Activated T-cell treated with anti-CD3 and anti-CD28 coated beads for 4 hours (primary cell): ENCODE results near the gene SPOPL.
"Not testable (repeated sequence)": the region's sequence is repeated elsewhere in the genome, so short reads cannot be mapped to it uniquely, and the experiment has no call there.

Experiments
- DNase-seq: peaks from one replicate; pipeline ENCODE4 v3.0.0-alpha.2; 2020

The SPOPL gene

DNA sequence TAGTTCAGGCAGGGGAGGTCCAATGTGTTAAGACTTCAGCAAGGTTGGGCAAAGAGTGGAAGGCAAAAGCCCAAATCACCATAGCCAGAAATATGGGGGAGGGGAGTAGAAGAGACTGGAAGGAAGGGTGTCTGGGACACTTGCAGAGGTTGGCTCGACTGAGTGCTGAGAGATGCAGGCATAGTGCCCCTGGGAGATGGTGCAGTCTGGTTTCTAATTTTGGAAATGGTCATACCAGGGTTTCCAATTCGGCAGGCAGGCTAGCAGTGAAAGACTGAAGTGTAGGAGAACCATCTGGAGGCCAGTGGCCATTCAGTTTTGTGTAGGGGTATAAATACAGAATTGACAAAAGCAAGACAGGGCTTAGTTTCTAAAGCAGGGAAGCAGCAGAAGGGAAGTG, 6.2 kb upstream of the SPOPL start:
- no peak for DNase-seq

DNA sequence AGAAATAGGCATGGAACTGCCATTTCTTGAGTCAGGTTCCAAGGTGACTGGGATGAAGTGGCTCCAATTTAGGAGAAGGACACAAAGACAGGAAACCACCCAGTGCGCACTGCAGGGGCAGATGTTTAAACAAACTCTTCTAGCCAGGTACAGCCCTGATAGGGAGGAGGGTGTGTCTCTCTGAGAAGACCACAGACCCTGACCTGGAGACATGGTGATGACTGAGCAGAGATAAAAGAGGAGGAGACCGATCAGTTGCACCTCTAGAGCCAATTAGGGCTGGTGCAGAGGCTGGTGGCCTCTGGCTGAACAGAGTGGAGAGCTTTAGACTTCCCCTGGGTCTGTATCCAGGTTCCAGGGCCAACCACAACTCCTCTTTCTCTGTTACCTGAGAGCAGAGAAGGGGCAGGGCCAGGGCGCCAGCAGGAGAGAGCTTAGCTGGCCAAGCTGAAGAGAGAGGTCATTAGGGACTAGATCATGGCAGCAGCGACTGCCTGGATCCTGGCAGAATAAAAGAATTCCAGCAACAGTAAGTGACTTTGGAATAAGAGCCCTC, 5.4 kb upstream of the SPOPL start:
- DNase-seq, result no peak

DNA sequence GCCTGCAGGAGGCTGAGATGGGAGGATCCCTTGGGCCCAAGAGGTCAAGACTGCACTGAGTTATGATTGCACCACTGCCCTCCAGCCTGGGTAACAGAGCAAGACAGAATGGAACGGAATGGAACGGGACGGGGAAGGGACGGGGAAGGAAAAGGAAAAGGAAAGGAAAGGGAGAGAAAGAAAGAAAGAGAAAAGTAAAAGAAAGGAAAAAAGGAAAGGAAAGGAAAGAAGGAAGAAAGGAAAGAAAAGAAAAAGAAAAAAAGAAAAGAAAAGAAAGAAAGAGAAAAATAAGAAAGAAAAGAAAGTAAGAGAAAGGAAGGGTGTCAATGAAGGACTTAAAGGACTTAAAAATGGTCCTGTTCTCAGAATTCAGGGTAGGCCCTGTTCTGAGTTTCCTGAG, 4.3 kb upstream of the SPOPL start:
- no peak for DNase-seq

DNA sequence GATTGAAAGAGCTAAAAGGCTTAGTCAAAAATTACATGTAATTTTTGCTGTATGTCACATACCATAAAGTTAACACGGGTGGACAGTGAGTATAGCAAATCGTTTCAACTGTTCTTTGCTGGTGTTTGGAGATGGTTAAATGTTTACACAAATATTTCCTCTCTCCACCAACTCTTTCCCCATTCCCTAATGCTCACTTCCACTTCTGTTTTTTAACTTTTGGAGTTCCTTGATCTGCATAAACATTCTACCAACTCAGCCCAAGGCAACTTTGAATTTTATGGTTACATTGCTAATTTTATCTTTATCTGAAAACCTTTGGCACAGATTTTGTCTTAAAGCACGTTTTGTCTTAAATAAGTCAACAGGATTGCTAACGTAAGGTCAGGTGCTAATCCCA, 1.9 kb upstream of the SPOPL start:
- DNase-seq, result no peak

DNA sequence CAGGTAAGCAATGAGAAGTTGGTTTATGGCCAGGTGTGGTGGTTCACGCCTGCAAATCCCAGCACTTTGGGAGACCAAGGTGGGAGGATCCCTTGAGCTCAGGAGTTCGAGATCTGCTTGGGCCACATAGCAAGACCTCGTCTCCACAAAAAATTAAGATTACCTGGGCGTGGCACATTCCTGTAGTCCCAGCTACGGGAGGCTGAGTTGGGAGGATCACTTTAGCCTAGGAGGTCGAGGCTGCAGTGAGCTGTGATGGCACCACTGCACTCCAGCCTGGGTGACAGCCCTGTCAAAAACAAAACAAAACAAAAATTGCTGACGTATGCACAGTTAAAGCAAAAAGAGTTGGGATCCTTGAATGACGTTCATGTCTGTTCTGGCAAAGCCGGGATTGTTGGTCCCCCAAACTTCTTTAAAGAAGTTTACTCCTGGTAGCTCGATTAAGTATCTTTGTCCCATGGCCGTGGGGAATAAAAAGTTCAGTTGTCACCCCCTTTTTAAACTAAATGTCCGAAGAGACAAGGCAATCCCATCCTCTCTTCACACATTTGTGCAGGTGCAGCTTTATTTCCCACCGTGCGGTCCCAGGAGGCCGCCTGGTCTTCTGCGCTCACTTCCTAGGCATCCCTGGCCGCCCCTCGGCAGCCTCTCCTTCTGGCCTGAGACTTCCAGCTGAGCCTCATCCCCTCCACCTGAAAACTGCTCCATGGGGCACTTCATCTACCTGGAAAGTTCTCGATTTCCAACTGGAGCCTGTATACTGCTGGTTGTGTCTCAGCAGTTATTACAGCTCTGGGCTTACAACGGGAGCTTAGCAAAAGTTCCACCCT, 762 bp upstream of the SPOPL start:
- DNase-seq, result no peak

DNA sequence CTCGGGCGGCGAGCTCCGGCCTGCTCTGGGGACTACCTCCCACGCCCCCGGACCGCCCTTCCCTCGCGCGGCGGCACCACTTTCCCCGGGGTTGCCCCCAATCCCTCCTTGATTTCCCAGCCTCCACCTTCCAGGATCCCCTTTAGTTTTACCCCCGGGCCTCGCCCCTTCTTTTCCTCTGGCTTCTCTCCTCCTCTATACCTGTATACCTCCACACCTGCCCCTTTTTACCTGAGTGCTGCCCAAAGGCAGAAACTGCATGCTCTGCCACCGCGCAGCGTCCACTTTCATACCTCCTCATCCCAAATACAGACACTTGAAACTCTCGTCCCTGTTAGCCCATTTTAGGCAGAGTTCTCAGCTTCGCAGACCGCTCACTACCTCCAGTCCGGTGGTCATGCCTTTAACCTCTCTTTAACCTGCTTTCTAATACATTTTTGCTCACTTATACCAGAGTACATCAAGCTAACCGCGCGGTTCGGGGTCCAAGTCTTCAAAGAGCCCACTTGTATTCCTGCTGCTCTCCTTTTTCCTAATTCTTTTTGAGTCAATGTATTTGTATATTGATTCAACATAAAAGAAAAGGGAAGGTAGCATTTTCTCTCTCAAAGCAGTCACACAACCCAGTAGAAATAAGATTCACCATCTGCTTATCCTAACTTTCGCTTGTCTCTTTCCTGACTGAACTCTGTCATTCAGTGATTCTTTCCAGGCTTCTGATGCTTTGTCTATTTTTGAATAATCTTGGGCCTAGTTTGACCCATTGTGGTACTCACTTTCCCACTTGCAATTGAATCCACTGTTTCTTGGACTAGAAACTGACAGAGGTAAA, 901 bp downstream of the SPOPL start:
- DNase-seq, result no peak

DNA sequence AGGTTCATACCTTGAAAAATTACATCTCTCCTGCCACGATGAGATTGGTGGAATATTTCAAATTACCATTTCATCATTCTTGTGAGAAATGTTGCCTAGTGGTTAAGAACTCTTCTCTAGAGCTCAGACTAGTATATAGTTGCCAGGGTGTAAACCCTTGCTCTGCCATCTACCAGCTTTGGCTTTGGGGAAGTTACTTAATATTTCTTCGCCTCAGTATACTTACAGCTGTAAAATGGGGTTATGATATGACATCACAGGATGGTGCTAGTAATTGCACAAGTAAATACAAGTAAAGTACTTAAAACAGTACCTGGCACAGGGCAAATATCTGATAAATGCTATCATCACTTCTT, 1.5 kb downstream of the SPOPL start:
- DNase-seq, result no peak

DNA sequence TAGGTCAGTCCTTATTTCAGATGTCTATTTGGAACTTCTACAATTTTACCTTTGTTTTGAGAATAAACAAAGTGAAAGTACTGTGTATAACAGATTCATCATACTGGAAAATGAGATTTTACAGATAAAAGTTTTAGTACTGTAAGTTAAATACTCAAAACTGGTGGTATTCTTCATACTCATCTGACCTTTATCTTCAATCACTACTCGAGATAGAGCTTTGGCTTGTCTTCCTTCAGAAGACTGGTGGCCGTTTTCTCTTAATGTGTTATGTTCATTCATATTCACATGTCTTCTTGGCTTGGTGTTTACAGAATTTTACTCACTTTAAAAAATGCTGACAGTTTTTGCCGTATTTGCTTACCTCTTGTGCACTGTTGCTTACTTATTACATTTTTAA, 2.1 kb downstream of the SPOPL start:
- DNase-seq, result no peak

DNA sequence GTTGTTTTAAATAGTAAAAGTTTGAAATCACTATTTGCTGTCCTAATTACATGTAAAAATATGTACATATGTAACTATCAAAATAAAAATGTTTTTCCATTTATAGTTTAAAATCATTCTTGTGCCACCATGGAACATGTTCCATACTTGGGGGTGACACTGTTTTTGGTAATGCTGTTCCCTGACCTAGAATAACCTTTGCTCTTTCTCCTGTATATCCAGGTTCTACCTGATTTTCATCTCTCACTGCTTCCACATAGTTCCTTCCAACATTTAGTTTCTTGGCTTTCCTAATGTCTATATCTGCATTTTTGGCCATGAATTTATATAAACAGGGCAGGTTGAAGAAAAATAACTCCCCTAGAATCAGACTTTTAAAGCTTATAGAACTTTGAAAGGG, 2.5 kb downstream of the SPOPL start:
- no peak for DNase-seq

DNA sequence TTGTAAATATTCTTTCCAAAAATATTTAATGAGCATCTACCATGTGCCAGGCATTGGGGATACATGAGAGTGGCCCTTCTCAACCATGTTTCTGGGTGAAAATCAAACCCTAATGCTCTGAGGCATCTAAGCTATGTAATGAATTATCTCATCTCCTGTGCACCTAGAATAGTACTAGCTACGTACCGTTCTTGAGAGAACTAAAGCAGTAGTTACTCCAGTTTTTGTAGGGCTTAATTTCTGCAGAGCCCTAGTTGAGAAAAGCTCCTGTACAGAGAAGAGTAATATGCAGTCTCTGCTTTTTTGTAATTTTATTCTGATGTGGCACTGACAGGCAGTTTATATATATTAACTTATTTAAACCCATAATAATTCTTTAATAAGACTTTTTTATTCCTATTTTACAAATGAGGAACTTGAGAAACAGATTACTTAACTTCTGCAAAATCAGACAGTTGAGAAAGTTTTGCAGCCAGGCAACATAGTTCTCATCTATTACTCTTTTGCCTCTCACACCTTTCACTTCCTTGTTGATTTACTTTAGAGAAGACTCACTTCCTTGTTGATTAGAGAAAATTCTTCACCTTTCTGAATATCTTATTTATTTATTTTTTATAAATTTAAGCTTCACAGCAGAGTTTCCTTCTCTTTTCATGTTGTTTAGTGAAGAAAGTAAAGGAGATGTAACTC, 3.1 kb downstream of the SPOPL start:
- no peak for DNase-seq

DNA sequence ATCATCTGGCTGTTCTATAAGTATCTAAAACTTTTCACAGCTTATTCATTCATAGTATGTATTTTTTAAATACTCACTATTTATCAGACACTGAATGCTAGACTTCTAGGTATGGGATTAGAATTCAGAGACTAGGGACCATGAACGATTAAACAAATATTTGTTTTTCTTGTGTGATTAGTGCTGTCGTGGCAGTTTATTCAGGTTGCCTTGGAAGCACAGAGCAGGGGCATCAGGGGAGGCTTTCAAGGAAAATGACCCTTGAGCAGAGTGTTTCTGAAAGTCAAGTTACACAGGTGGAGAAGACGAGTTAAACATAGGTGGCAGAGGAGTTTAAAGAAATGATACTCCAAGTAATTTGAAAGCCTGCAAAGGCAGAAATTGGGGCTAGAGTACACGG, 5.7 kb downstream of the SPOPL start:
- DNase-seq, result no peak

DNA sequence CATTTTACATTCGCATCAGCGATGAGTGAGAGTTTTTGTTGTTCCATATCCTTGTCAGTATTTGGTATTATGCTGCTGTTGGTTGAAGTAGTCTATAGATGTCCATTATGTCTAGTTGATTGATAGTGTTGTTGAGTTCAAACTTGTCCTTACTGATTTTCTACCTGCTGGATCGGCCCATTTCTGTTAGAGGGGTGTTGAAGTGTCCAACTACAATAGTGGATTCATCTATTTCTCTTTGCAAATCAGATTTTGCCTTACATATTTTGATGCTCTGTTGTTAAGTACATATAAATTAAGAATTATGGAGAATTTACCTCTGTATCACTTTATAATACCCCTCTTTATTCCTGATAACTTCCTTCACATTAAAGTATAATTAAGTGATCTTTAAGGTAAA, 8.7 kb downstream of the SPOPL start:
- no peak for DNase-seq

DNA sequence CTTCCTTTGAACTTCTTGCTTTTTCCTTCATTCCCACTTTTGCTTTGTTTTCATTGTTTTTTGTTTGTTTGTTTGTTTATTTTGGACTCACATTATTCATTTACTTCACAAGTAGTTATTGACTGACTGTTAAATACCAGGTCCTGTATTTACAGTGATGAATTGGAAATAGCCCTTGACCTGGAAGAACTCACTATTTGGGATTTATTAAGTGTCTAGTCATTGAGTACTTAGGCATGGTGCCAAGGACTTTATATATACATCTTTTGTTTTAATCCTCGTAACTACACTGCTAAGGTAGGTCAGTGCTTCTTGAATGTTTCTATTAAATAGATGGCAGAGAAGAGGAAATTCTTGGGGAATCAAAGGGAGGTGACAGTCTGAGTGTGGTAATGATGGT, 11.1 kb downstream of the SPOPL start:
- DNase-seq, result no peak

DNA sequence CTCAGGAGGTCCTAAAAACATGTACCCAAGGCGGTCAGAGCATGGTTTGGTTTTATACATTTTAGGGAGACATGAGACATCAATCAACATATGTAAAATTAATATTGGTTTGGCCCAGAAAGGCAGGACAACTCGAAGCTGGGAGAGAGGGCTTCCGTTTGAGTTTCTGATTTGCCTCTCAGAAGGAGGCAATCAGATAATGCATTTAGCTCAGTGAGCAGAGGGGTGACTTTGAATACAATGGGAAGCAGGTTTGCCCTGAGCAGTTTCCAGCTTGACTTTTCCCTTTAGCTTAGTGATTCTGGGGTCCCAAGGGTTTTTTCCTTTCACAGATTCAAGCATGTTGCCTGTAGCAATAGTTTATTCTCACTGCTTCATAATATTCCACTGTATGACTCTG, 12.6 kb downstream of the SPOPL start:
- DNase-seq, result no peak

DNA sequence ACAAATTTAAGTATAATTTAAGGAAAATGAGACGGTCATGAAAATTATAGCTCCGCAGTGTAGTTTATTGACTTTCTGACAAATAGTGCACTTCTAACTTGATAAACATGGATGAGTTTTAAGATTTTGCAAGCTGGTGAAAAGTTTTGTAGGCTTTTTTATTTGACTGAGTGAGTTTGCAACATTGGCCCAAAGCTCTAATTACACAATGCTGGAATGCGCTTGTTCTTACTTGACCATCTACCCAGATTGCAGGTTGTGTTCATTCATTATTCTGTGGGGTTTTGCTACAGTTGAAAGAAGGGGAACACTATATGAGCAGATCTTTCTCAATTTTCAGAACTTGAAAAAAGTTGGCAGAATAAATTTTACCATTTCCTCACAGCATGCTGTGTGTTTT, 13.5 kb downstream of the SPOPL start:
- DNase-seq, result no peak

DNA sequence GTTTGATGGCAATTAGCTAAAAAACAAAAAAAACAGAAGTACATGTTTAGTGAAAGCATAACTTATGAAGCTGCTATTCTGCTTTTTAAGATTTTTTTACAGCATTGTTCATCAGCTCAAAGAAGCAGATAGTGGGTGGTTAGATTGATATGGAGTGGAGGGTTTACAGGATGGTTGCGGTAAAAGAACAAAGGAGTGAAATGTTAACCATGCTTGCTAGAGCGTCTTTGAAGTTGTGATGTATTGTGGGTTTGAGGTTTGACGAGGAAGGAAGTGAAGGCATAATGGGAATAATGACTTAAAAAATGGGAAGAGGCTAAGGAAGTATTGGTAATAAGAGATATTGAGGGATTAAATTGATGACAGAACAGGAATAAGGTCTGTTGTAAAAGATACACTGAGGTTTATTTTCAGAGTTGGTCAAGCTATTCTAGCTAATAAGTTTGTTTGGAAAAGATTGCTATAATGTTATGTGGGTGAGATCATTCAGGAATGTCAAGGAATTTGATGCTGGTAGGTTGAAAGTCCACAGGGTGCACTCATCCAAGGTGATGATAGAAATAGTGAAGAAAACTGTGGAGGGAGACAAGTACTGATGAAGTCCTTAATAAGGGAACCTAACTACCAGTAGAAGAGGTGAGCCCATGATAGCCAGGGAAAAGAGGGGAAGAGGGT, 14.6 kb downstream of the SPOPL start:
- DNase-seq, result no peak

DNA sequence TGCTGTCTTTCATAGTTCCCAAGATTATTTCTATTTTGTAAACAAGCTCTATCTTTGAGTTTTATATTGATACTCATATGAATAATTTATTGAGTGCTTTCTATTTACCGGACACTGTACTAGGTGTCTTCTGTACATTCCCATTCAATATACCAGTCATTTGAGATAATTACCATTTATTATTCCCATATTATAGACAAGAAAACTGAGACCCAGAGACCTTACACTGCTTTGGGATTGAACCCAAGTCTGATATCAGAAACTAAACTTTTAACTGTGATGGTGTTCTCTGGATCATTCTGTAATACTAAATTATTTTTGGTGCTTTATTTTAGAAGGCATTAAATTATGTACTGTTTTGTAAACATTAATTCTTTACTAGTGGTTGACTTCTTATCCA, 17.3 kb downstream of the SPOPL start:
- DNase-seq, result no peak

DNA sequence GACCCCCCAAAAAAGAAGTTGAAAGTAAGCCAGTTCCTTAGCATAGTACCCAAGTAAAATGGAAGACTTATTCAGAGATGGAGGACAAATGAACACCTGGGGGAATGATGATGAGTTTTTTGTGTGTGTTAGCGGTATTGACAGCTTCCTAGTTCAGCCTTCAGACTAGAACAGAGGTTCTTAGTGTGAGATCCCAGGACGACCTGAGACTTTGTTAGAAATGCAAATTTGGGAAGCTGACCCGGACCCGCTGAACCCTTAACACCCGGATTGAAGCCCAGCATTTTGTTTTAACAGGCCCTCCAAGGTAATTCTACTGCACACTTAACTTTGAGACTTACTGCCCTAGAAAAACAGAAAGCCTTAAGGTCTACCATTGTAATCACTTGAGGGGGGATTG, 20.3 kb downstream of the SPOPL start:
- DNase-seq, result no peak

DNA sequence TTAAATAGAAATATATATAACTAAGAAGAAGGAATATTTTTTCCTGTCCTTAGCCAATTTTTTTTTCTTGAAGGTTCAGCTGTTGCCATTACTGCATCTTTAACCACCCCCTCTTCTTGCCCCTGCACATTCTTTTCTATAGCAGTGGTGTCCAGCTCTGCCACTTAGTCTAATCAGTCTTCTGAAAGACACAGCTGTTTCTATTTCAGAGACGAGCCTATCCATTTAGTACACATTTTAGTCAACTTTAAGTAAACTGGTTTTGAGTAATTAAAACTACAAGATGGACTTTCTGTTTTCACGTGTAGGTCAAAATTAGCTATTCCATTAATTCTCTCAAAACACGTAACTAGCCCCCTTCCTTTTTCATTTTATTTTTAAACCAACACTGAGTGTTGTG, 21.0 kb downstream of the SPOPL start:
- no peak for DNase-seq

DNA sequence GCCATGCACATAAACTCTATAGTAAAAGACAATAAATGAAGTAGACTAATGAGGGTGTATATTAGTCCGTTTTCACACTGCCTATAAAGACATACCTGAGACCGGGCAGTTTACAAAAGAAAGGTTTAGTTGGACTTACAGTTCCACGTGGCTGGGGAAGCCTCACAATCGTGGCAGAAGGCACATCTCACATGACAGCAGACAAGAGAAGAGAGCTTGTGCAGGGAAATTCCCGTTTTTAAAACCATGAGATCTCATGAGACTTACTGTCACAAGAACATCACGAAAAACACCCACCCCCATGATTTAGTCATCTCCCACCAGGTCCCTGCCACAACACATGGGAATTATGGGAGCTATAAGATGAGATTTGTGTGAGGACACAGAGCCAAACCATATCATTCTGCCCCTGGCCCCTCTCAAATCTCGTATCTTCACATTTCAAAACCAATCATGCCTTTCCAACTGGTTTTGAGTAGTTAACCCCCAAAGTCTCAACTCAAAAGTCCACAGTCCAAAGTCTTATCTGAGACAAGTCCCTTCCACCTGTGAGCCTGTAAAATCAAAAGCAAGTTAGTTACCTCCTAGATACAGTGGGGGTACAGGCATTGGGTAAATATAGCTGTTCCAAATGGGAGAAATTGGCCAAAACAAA, 21.6 kb downstream of the SPOPL start:
- DNase-seq, result not testable (repeated sequence)

DNA sequence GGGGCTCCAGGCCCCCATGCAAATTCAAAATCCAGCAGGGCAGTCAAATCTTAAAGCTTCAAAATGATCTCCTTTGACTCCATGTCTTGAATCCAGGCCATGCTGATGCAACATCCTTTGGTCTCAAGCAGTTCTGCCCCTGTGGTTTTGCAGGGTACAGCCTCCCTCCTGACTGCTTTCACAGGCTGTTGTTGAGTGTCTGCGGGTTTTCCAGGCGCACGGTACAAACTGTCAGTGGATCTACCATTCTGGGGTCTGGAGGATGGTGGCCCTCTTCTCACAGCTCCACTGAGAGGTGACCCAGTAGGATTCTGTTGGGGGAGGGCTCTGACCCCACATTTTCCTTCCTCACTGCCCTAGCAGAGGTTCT, 22.1 kb downstream of the SPOPL start:
- not testable (repeated sequence) for DNase-seq

DNA sequence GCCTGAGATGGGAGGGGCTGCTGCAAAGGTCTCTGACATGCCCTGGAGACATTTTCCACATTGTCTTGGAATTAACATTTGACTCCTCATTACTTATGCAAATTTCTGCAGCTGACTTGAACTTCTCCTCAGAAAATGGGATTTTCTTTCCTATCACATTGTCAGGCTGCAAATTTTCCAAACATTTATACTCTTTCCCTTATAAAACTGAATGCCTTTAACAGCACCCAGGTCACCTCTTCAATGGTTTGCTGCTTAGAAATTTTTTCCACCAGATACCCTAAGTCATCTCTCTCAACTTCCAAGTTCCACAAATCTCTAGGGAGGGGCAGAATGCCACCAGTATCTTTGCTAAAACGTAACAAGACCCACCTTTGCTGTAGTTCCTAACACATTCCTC, 22.8 kb downstream of the SPOPL start:
- DNase-seq, result not testable (repeated sequence)

DNA sequence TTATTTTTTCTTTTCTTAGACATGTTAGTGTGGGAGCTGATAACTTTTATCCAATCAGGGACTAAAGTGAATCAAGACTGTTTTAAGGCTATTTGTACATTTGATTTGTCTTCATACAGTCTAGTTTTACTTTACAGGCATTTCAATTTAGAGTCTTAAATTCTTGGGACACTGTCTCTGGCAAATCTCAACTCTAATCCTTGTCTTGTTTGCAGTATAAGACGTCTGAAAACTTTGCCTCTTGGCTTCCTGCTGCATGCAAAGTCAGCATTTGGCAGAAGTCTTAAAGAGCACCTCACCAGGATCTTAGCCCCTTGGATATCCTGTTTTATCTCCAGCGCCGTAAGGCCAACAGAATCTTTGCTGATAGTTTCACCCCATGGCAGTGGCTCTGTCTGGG, 30.3 kb downstream of the SPOPL start:
- DNase-seq, result no peak
